HG02885 (cell line): ENCODE data around the gene ZNF771.
A peak's percentile ranks its signal among the peaks of the same experiment; 100 is the strongest.
"Not testable (repeated sequence)": the region's sequence is repeated elsewhere in the genome, so short reads cannot be mapped to it uniquely, and the experiment has no call there.

Experiments
- ATAC-seq: cut with Tn5 transposase; IDR thresholded peaks from one replicate; pipeline ENCODE4 v1.9.1; 2021; ENCODE audit warnings: mild to moderate bottlenecking; ENCODE audit not compliant: unreplicated experiment, poor library complexity

ZNF771 gene

GRCh38 chr16:30429678-30430427 is 22.4 kb downstream of the ZNF771 start, which contains the start of gene DCTPP1:
Gene DCTPP1, minus strand, starts transcription at chr16:30430030. Its CDS starts 50 bp downstream, at chr16:30429980.
- ATAC-seq: peak; percentile 97

GRCh38 chr16:30430428-30430970 is 23.1 kb downstream of the ZNF771 start:
- ATAC-seq: peak; percentile 7

DNA sequence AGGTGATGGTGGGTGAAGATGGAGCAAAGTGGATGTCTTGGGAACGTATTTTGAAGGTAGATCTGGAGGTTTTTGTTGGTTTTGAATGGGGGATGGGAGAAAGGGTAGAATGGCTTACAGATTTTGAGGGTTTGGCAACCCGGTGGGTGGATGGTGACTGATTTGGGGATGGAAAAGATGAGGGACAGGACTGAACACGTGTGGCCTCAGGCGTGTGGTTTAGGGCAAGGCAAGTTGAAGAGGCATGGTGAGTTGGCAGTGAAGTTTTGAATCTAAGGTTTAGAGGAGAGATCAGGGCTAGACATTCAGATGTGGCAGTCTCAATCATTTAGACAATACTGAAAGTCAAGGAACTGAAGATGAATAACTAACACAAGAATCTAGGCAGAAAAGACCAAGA is 27.4 kb downstream of the ZNF771 start:
- ATAC-seq: no peak

DNA sequence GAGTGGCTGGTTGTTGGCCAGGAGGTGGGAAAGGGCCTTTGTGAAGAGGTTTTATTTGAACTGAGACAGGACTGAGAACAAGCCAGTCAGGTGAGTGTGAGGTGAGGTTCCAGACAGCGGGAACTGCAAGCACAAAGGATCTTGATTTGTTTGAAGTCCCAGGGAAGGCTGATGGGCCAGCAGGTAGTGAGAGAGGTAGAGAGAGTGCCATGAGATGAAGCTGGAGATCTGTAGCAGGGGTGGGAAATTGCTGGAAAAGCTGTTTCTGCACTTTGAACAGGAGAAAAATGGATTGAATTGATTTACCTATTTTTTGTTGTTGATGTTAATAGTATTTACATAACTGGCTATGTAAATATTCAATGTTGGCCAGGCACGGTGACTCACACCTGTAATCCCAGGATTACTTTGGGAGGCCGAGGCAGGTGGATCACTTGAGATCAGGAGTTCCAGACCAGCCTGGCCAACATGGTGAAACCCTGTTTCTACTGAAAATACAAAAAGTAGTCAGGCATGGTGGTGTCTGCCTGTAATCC is 30.2 kb downstream of the ZNF771 start:
- no peak for ATAC-seq

- no peak for ATAC-seq
Measured at GRCh38 chr16:30438835-30439234, 31.4 kb downstream of the ZNF771 start.

DNA sequence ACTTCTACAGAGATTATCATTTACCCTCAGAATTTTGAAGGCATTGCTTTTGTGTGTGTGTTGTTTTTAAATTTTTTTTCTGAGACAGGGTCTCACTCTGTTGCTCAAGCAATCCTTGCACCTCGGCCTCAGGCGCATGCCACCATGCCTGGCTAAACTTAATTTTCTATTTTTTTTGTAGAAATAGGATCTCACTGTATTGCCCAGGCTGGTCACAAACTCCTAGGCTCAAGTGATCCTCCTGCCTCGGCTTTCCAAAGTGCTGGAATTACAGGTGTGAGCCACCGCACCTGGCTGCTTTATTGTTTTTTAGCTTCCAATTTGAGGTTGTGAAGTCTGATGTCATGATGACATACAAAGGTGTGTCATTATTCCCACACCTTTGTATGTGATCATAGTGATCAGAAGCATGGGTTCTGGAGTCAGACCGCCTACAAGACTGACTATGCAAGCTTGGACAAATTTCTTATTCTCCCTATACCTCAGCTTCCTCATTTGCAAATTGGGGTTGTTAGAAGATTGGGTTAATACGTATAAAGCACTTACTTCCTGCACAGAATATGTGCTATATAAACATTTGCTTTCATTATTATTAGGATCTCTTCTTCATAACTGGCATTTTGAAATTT is 32.4 kb downstream of the ZNF771 start:
- no peak for ATAC-seq

DNA sequence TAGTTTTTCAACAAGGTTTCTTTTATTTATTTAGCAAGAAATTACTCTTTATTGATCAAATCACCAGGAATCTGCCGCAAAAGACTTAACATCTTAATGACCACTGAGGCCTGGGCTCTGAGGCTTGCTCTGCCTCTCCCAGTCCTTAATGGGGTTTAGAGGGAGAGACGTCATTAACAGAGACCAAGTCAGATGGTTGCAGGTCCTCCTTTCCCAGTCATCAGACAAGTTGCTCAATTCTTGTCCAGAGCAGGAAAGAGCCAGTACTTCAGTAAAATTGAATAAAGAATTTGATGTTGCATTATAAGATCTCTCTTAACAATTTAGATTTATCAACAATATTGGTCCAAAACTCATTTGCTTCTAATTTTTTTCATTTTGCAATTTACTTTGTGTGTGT is 36.2 kb downstream of the ZNF771 start:
- ATAC-seq: no peak

DNA sequence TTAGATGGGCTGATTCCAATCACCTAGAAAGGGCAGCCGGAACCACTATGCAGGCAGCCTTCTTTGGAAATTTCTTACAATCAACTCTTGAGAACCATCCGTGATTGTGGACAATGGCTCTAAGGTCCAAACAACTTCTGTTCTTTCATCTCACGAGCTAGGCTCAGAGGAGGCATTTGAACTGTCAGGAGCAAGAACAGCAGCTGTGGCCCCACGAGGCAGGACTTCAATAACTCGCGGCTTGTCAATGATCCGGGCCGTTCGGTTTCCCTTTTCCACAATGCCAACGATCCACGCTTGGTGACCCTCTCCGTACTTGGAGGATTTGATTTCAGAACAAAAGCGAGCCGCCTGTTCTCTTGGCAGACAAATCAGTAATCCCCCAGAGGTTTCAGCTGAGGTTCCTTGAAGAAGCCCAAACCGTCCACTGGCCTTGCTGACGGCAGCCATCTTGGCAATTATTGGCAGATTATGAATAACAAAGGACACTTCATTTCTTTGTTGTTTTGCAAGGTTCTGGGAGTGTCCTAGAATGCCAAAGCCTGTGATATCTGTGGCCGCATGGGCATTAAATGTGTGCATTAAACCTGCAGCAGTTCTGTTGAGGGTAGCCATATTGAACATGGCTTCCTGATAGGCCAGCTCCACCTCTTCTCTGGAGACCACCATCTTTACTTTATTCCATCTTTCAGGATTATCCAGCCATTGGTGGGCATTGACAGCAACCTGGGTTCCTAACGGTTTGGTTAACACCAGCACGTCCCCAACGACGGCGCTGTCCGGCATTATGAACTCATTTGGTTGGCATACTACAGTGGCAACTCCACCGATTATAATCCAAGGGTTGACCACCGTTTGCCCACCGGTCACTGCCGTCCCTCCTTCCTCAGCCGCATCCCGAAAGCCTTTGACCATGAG is 37.1 kb downstream of the ZNF771 start:
- no peak for ATAC-seq

DNA sequence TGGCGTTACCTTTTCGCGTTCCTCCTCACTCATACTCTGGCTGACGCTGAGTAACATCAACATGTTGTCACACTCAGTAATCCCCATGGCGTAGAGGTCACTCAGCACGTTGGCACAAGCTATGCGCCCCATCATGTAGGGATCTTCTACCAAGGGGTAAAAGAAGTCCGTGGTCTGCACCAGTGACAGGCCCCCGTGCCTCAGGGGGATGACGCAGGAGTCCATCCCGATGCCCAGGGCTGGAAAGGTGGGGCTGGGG is 37.7 kb downstream of the ZNF771 start:
- ATAC-seq: peak; percentile 28

DNA sequence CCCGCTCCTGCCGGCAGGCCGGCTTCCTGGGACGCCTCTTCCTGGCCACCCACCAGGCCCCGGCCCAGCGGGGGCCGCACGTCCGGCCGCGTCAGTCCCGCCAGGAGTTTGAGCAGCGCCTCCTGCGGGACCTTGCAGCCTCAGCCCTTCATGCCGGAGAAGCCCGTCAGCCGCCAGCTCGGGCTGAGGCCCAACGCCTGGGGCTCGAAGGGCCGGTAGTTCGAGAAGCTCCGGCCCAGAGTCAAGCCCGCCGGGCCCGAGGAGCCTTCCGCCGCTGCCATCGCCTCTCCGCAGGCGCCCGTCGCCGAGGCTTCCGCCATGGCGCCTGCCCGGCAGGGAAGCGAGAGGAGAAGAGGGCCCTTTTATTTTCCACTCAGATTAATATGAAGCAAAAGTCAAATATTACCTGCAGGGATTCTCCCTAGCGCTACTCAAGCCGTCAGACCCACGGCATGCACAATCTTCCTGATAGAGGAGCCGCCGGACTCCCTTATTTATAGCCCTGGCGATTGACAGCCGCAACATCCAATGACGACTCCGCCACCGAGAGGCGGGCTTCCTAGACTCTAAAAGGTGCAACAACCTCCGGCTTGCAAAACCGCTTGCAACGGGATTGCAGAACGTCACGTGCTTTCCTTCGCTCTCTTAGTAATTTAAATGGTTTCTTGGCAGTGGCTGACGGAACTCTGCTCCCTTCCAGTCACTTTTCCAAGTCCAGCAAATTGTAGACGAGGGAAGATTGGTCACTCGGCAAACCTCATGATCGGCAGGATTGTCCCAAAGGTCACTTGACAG is 38.2 kb downstream of the ZNF771 start, which contains the start of gene SEPHS2:
Gene SEPHS2 (minus strand): TSS at position 467 of the 795 bp plus-strand sequence. CDS start 147 bp downstream, at position 320.
- peak; percentile 87 for ATAC-seq

DNA sequence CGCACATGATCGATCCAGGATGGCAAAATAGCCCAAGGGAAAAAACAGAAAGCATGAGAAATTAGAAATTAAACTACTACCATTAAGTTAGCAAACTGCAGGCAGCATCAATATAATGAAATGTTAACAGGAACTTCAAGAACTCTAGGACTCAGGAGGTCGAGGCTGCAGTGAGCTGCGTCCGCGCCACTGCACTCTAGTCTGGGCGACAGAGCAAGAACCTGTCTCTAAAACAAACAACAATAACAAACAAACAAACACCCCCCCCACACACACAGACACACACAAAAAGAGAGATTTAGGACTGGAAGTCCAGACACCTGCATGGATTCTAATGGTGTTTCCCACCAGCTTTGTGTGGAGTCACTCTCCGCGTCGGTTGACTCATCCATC is 38.8 kb downstream of the ZNF771 start:
- ATAC-seq: no peak

DNA sequence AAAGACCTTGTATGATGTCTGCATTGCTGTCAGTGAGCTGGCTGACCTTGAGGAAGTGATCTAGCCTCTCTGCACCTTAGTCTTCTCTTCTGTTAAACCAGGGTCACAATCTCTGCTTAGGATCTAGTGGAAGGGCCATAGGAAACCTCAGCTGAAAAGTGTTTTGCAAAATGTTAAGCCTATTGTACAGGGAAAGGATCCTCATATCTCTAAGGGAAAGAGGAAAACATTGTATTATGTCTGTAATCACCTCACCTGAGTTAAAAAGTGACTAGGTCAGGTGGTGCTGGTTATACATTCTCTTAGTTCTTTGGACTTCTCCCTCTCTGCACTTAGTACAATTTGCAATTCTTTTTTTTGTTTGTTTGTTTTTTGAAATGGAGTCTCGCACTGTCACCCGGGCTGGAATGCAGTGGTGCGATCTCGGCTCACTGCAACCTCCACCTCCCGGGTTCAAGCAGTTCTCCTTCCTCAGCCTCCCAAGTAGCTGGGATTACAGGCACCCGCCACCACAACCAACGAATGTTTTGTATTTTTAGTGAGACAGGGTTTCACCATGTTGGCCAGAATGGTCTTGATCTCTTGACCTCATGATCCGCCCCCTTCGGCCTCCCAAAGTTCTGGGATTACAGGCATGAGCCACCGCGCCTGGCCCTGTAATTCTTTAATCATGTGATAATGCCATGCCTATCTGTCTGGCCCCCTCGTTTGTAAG is 40.3 kb downstream of the ZNF771 start:
- no peak for ATAC-seq

DNA sequence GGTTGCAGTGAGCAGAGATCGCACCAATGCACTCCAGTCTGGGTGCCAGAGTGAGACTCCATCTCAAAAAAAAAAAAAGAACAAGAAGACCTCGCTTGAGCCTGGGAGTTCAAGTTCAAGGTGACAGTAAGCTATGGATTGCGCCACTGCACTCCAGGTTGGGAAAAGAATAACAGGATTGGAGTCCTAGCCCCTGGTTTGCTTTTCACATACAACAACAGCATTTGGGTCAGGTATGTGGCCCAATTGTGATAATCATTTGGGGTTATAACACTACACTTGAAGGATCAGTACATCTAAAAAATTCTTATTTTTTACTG is 41.7 kb downstream of the ZNF771 start:
- no peak for ATAC-seq

- ATAC-seq: not testable (repeated sequence)
Measured at GRCh38 chr16:30452709-30453580, 45.5 kb downstream of the ZNF771 start.

- ATAC-seq: no peak
Measured at GRCh38 chr16:30456302-30456701, 48.9 kb downstream of the ZNF771 start.

DNA sequence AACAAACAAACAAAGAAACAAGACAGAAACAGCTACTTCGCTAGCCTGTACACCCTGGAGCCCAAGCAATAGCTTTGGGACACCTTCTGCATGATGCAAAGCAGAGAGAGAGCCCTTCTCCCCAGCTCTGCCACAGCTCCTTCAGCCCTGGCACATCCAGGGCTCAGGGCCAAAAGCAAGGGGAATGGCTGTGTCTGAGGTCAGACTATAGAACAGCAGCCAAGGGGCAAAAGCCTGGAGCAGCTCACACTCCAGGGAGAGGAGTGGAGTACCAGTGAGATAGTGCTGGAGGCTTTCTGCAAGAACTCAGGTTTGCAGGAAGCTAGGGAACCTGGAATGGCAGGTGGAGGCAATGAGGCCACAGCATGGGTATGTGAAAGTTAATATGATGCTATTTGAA is 49.9 kb downstream of the ZNF771 start:
- ATAC-seq: no peak

GRCh38 chr16:30457743-30458560 is 50.5 kb downstream of the ZNF771 start:
- ATAC-seq: no peak
